ENCODE measurements around the gene CGB5.
A peak's percentile ranks its signal among the peaks of the same experiment; 100 is the strongest.
"Not testable (repeated sequence)": the region's sequence is repeated elsewhere in the genome, so short reads cannot be mapped to it uniquely, and the experiment has no call there.

CGB5 gene

DNA sequence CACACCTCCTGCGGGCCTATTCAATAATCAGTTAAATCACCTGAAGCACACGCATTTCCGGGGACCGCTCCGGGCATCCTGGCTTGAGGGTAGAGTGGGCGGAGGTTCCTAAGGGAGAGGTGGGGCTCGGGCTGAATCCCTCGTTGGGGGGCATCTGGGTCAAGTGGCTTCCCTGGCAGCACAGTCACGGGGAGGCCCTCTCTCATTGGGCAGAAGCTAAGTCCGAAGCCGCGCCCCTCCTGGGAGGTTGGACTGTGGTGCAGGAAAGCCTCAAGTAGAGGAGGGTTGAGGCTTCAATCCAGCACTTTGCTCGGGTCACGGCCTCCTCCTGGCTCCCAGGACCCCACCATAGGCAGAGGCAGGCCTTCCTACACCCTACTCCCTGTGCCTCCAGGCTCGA lies at the start of gene CGB5:
Gene CGB5, plus strand, starts transcription at position 301 of the 400 bp plus-strand sequence. CDS start 362 bp downstream, outside the sequence.
- not testable (repeated sequence) for DNase-seq (ENCODE audit: low read depth)

DNA sequence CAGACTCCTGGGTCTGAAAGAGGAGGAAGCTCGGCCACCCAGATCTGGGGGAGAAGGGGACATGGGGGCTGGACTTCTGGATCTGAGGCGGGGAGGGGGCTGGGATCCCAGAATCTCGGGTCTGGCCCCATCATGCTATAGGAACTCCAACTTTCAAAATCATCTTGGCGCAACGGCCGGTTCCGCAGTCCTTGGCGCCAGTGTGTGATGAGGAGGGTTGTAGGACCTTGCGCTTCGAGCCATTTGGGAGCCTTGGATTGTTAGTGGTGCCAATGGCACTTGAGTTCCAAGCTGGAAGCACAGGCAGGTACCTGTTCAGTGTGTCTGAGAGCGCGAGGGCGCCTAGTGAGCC lies 49.6 kb upstream of the CGB5 start:
- DNase-seq (ENCODE audit: low read depth): peak; percentile 35

DNA sequence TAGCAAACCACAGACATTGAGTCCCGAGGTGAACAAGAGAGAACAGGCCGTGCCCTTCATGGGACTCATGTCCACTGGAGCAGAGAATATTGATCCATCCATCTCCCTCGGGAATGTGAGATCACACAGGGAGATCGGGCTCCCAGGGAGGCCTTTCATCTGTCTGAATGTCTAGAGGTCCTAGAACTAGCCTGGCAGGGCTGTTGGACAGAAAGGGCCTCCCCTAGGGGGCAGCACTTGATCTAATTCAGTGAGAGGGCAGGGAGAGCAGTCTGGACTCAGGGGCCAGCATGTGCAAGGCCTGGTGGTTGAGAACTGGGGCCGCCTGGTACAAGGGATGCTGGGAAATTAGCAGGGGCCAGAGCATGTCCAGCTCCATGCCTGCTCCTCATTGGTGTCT lies 45.7 kb upstream of the CGB5 start:
- peak; percentile 83 for DNase-seq (ENCODE audit: low read depth)

DNA sequence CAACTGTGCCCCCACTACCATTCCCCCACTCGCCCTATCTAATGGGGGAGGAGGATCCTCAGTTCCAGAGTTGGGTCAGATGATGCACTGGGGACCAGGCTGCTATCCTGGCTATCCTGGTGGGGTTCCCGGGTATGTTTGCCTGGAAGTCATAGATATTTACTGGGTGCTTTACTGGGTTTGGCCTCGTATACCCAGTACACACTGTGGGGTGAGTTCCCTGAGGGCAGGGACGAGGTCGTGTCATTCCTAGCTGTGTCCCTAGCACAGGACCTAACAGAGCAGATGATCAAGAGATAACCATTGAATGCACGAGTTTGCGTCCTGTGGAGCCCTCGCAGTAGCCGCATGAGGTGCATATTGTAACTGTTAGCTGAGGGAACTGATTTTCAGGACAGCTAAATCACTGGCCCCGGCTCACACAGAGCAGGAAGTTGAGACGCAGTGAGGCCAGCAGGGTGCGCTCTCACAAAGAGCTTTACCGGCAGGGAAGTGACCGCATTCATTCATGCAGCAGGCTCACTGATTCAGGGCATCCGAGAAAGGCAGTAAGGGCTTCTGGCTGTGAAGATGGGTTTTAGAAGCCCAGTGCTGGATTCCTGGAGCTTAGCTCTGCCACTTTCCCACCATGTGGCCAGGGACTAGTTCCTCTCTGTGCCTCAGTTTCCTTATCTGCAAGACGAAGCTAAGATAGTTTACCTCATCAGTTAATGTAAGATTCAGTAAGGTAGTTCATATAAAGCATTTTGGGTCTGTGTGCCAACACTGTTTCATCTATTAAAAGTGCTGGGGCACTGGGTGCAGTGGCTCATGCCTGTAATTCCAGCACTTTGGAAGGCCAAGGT lies 43.9 kb upstream of the CGB5 start:
- DNase-seq (ENCODE audit: low read depth): peak; percentile 81

DNA sequence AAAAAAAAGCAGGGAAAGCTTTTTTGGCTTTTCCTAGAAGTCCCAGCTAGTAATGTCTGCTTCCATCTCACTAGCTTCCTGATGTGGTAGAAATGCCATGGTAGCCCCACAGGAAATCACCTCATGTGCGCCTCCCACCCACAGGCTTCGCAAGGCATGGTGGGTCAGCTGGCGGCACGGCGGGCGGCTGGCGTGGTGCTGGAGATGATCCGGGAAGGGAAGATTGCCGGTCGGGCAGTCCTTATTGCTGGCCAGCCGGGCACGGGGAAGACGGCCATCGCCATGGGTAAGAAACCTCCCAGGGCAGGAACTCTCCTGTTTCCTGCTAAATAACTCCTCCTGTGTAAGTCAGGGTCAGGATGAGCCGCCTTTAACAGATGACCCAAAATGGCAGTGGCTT lies 39.5 kb upstream of the CGB5 start:
- DNase-seq (ENCODE audit: low read depth): no peak

DNA sequence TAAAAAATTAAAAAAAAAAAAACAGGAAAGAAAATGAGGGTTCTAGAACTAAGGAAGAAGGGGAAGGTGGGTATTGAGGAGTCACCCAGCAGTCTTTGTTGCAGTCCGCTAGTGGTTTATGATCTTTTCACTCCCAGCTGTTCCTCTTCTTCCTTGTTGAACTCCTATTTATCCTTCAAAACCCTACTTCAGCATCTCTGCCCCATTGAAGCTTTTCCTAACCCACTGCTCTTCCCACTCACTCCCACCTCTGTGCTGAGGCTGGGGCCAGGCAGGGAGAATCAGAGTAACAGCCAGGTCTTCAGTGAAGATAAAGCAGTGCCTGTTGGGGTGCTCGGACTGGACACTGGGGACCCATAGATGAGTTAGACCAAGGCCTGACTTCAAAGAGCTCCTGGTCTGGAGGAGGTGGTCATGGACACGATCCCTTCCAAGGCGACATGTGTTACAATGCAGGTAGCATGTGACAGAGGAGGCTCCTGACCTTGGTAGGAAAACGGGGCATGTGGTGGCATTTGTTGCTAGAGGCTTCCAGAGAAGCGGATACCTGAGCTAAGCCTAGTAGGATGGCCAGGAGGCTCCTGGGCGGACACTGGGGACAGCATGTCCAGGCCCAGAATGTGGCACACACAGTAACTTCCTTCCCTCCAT lies 38.6 kb upstream of the CGB5 start:
- DNase-seq (ENCODE audit: low read depth): no peak

DNA sequence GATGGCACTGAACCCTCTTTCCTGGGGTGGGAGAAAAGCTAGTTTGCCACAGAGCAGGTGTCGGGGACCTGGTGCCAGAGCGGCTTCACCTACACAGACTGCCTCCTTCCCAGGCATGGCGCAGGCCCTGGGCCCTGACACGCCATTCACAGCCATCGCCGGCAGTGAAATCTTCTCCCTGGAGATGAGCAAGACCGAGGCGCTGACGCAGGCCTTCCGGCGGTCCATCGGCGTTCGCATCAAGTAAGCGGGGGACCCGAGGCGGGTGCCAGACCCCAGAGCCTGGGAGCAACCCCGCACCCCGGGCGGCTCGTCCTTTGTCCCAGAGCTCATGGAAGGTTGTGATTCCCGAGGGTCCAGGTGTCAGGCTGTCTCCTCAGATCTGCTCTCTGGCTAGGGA lies 36.7 kb upstream of the CGB5 start:
- DNase-seq (ENCODE audit: low read depth): no peak

DNA sequence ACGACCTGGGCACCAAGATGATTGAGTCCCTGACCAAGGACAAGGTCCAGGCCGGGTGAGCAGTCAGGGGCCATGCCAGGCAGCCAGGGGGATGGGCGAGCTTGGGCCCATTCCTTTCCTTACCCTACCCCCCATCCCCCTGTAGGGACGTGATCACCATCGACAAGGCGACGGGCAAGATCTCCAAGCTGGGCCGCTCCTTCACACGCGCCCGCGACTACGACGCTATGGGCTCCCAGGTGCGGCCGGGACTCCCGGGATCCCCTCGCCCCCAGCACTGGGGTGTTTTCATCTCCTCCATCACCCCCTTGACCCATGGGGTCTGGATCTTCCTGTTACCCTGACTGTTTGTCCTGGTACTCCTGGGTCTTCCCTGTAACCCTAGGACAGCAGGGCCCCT lies 33.8 kb upstream of the CGB5 start:
- DNase-seq (ENCODE audit: low read depth): no peak

DNA sequence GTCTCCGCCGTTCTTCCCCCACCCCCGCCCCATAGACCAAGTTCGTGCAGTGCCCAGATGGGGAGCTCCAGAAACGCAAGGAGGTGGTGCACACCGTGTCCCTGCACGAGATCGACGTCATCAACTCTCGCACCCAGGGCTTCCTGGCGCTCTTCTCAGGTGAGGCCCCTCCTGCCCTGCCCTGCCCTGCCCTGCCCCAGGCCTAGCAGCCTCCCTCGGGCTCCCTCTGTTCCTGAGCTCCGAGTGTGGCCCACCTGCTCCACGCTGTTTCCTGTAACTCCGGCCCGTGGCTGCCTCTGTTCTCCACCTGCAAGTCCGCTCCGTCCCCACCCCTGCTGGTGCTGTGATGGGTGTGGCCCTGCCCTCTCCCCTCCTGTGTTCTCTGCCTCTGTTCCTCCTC lies 33.2 kb upstream of the CGB5 start:
- no peak for DNase-seq (ENCODE audit: low read depth)

DNA sequence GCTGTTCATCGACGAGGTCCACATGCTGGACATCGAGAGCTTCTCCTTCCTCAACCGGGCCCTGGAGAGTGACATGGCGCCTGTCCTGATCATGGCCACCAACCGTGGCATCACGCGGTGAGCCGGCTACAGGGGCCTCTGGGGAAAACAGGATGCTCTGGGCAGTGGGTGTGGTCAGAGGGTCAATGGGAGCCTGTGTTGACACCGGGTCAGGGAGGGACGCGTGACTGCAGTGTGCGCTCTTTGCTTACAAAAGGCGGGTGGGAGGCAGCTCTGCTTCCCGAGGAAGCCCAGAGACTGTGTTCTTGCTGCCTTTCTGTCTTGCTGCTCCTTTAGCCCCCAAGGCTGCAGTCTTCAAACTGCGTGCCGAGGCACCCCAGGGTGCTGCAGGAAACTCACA lies 32.5 kb upstream of the CGB5 start:
- no peak for DNase-seq (ENCODE audit: low read depth)

DNA sequence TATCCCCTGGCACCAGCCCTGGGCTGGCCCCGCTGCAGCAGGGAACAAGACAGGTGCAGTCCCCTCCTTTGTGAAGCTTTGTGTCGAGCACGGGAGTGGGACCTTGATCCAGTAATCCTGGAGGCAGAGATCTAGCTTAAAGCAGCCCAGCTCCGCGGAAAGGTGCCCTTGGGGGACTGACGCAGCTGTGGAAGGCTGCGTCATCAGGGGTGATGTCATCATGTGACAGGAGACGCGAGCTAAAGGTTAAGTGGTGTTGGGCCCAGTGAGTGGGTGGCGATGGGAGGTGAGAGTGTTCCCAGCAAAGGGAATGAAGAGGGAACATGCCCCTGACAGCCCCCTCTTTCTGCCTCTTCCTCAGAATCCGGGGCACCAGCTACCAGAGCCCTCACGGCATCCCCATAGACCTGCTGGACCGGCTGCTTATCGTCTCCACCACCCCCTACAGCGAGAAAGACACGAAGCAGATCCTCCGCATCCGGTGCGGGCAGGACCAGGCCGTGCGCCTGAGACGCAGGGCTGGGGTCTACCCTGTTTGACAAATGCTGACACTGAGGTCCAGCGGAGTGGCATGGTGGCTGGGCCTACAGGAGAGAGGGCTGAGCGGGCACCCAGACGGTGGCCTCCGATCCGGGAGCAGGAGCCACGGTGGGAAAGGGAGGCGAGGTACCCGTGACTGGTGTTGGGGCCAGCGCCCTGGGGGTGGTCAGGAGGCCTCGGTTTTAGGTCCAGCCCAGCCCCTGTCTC lies 29.4 kb upstream of the CGB5 start:
- peak; percentile 74 for DNase-seq (ENCODE audit: low read depth)

DNA sequence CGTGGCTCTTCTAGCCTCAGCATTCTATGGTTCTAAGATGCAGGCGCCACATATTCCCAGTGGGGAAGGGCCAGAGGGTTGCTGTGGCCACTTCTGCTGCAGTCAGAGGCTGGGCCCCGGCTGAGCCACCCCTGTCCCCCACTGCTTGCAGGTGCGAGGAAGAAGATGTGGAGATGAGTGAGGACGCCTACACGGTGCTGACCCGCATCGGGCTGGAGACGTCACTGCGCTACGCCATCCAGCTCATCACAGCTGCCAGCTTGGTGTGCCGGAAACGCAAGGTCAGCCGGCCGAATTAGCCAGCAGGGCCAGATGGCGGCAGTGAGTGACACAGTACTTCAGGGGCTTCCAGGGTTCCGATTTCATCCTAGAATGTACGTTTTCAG lies 28.8 kb upstream of the CGB5 start:
- DNase-seq (ENCODE audit: low read depth): no peak

DNA sequence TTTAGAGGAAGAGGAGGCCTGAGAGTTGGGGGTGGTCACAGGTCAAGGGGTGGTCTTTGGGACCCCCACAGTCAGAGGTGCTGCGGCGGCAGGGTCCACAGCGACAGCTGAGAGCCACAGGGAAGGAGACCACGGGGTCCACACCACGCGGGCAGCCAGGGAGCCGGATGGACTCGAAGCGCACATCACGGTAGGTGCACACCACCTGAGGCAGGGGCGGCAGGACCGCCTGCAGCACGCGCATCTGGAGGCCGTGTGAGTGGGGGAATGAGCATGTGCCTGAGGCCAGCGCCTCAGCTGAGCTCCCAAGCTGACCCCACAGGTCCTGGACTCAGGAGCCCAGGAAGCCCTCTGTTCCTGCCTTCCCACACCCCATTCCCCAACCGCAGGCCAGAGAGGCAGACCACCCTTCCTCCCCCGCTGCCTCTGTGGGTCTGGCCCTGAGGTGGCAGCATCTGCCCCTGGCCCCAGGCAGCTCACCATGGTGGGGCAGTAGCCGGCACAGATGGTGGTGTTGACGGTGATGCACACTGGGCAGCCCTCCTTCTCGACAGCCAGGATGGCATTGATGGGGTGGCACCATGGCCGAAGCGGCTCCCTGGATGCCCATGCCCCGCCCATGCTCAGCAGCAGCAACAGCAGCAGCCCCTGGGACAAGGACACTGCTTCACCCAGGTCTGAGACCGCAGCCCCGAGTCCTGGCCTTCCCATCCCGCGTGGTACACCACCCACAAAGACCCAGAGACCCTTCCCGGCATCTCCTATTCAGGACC lies 27.4 kb upstream of the CGB5 start:
- DNase-seq (ENCODE audit: low read depth): no peak

DNA sequence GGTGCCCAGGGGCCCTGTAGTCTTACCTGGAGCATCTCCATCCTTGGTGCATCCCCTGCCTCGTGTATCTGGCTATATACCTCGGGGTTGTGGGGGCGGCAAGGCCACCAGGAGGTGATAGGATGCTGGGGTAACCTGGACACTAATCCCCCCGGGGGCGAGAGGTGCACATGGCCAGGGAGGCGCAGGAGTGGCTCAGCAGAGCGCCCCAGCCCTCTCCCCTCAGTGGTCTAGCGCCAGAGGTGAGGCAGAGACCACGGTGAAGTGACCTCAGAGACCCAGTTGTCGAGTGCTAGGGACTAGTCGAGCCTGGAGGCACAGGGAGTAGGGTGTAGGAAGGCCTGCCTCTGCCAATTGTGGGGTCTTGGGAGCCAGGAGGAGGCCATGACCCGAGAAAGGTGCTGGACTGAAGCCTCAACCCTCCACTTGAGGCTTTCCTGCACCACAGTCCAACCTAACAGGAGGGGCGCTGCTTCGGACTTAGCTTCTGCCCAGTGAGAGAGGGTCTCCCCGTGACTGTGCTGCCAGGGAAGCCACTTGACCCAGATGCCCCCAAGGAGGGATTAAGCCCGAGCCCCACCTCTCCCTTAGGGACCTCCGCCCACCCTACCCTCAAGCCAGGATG lies 26.5 kb upstream of the CGB5 start, which contains the start of gene LHB:
Gene LHB, minus strand, starts transcription at position 51 of the 625 bp plus-strand sequence. Its CDS starts 10 bp downstream, at position 41.
- no peak for DNase-seq (ENCODE audit: low read depth)

DNA sequence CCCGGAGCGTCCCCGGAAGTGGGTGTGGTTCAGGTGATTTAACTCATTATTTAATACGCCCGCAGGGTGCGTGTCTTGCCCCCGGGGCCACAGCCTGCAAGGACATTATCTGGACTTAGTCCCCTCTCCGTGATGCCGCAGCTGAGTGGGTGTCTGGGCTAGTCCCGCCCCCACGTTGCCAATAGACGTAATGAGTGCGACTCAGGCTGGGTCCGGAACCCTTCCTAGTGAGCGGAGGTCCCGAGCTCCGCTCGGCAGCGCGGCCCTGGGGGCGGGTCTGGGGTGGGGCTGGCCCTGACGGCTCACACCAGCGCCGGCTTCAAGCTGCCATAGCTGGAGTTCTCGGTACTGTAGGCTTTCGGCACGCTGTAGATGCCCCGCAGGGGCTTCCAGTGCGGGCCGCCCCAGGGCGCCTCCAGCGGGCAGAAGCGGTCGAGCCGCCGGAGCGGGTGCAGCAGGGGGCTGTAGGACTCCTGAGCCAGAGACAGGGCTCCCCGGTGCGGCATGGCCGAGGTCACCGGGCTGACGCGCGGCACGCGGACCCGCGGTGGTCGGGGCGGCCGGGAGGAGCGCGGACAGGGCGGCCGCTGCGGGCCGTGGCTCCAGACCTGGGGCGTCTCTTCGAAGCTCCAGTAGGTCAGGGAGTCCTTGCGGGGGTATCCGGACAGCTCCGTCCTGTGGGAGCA lies 25.8 kb upstream of the CGB5 start:
- DNase-seq (ENCODE audit: low read depth): peak; percentile 83

DNA sequence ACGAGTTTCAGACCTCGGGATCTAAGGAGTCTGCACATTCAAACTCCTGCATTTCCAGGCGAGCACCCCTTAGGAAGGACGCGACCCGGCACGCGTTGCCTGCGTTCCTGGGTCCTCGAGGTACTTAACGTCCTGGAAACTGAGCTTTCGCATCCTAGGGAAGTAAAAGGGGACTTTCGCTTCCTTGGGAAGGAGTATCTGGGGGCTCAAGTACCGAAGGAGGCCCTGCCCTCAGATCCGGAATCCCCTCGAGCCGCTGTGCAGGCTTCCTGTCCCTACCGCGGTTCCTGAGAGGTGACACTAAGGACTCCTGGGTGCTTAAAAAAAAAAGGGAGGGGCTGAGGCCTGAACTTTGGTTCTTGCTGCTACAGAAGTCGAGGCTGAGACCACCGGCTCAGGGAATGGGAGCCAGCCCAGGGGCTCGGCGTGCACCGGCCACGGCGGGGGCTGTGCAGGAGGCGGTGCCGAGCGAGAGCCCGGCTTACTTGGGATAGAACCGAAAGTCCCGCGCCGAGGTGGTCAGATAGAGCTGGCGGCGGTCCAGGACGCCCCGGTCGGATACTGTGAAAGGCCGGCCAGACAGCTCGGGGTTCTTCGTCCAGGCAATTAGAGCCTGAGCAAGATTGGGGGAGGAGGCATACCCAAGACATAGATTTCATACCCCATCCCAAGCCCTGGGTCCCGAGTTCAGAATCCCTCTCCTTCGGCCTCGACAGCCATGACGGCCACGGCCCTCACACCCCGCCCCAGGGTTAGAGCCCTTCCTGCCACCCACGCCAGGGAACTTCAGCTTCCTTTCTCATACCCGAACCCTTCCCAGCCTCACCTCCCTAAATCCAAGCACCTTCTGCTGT lies 25.0 kb upstream of the CGB5 start:
- peak; percentile 48 for DNase-seq (ENCODE audit: low read depth)

DNA sequence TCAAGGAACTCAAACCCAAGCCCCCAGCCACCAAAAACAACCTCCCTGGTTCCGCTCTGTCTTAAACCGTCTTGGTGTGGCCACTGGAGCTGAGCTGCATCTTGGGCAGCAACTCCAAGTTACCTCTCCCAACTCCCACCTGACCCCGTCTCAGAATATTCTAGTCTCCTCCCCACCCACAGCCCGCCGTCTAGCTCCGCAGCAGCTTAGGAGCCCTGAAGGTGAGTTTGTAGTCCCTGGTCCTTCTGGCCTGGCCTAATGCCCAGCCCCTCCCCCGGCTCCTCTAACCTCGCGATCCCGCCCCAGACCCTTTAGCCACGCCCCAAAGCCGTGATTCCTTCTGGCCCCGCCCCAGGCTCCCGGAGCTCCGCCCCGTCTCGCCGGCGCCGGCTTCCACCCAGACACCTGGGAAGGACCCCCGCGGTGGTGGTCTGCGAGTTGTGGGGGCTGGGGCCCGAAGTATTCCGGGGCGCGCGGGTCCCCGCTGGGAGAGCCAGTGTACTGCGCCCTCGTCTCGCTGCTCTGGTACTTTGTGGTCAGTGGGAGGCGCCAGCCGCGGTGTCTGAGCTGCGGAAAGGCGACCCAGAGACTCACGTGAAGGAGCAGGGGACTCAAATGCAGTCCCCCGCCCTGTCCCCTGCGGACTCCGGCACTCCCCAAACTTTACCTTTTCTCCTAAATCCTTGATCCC lies 24.3 kb upstream of the CGB5 start:
- peak; percentile 81 for DNase-seq (ENCODE audit: low read depth)

DNA sequence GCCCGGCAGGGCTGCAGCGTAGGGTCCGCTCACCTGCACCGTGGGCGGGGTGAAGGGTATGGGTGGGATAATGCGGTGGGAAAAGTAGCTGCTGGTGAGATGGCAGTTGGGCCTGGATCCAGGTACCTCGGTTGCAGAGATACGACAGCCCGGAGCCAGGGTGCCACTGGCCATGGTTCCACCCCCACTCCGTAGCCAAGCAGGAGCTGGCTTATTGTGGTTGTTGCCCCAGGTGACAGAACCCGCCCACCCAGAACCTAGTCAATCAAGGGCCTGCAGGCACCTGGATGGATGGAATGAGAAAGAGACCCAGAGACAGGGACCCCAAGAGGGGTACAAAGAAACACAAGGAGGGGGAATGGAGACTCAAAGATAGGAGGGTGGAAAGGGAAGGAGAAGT lies 23.3 kb upstream of the CGB5 start:
- no peak for DNase-seq (ENCODE audit: low read depth)

Measured in ELR (cell line).